GM12874 (cell line): ENCODE results near the gene RPS19BP1.

Source experiments
- CTCF ChIP-seq: IDR thresholded peaks from 2 replicates; pipeline ENCODE4 v1.5.1; 2011; ENCODE audit warnings: low read depth, mild to moderate bottlenecking, control low read depth, low read length, moderate library complexity; ENCODE audit not compliant: insufficient read depth

RPS19BP1 gene, protein sequence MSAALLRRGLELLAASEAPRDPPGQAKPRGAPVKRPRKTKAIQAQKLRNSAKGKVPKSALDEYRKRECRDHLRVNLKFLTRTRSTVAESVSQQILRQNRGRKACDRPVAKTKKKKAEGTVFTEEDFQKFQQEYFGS

GRCh38 chr22:39532215-39533073 is at the start of gene RPS19BP1:
Gene RPS19BP1, minus strand, starts transcription at chr22:39532748. Its CDS starts 10 bp downstream, at chr22:39532738.
- TF ChIP-seq CTCF, result no peak

GRCh38 chr22:39581303-39581702 is 48.8 kb upstream of the RPS19BP1 start:
- TF ChIP-seq CTCF, result no peak

DNA sequence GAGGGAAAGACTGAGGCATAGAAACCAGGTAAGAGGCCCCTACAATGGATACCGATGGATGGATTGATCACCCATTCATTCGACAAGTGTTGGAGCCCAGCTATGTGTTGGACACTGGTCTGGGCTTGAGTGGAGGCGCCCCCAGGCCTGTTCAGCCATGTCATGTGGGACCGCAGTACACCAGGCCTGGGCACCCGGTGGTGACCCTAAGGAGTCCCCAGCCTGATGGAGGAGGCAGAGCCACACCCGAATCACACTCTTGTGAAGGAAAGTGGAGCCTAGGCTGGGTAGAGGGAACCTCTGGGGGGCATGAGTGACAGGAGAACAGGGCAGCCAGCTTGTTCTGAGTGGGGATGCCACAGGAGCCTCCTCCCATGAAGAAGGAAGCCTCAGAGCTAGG is 48.2 kb upstream of the RPS19BP1 start:
- no peak for TF ChIP-seq CTCF

GRCh38 chr22:39580006-39580441 is 47.5 kb upstream of the RPS19BP1 start:
- no peak for TF ChIP-seq CTCF

- TF ChIP-seq CTCF, result no peak
These were observed 45.4 kb upstream of the RPS19BP1 start for GRCh38 chr22:39577900-39578299.

GRCh38 chr22:39577366-39577765 is 44.8 kb upstream of the RPS19BP1 start:
- TF ChIP-seq CTCF, result no peak

DNA sequence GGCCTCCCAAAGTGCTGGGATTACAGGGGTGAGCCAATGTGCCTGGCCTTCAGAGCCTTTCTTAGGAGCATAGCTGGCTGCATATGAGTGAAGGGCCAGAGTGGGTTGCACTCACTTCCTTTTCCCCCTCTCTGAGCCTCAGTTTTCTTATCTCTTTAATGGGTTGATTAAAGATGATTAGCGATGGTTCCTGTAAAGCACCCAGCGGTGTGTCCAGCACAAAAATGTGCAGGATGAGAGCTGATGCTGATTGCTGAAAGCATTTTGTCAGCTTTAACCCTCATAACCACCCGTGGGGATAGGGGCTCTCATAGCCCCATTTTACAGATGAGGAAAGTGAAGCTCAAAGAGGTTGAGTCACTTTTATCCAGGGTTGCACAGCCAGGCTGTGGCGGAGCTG is 43.5 kb upstream of the RPS19BP1 start:
- TF ChIP-seq CTCF, result no peak
